Natural killer cell treated with Interleukin-12 subunit alpha and Interleukin-12 subunit beta and Interleukin-15 and Interleukin-18, amount 100 ng/mL, for 72 hours (primary cell): Measurements from ENCODE around the gene KANSL3. TPM values are rescaled to one million over a fixed set of nuclear protein-coding genes. Genes with fewer than 3 reads are reported as not detected.
A peak's percentile ranks its signal among the peaks of the same experiment; 100 is the strongest.

Source experiments
- ATAC-seq, 2 donors: fragments of 150-1000 bp; cut with Tn5 transposase in 1 of 2; sonication (Bioruptor Pico), chemical (Tn5 transposase) in 1 of 2; 2 replicates each; pipeline ENCODE4 v1.10.0; 2021
- DNase-seq: peaks from one replicate; pipeline ENCODE4 v3.0.0; 2022; ENCODE audit warnings: low spot score
- H3K27ac Mint-ChIP-seq, 2 donors: 1 replicate in 1 of 2; 2 replicates in 1 of 2; pipeline ENCODE4 v1.8.0; 2022; ENCODE audit warnings: mixed read lengths in 2 of 2, mild to moderate bottlenecking in 1 of 2, moderate library complexity in 1 of 2
- H3K27me3 Mint-ChIP-seq, 2 donors: 1 replicate in 1 of 2; 2 replicates in 1 of 2; pipeline ENCODE4 v1.8.0; 2022; ENCODE audit warnings: mixed read lengths in 2 of 2
- H3K36me3 Mint-ChIP-seq: one replicate; pipeline ENCODE4 v1.8.0; 2022; ENCODE audit warnings: mixed read lengths
- H3K4me1 Mint-ChIP-seq, 2 donors: 1 replicate in 1 of 2; 2 replicates in 1 of 2; pipeline ENCODE4 v1.8.0; 2022; ENCODE audit warnings: low read depth in 2 of 2, mixed read lengths in 2 of 2, mild to moderate bottlenecking in 1 of 2
- H3K4me3 Mint-ChIP-seq: one replicate; pipeline ENCODE4 v1.8.0; 2022; ENCODE audit warnings: mixed read lengths
- H3K9me3 Mint-ChIP-seq: 2 replicates; pipeline ENCODE4 v1.8.0; 2022; ENCODE audit warnings: mixed read lengths
- total RNA-seq, 2 donors: library from RNA; stranded (reverse); gene quantifications; one replicate each; pipeline ENCODE4 v1.2.3, GENCODE V29; 2022

The KANSL3 gene
- total RNA-seq, 2 donors from 2014 or later: 62.3 to 95.6 TPM

DNA sequence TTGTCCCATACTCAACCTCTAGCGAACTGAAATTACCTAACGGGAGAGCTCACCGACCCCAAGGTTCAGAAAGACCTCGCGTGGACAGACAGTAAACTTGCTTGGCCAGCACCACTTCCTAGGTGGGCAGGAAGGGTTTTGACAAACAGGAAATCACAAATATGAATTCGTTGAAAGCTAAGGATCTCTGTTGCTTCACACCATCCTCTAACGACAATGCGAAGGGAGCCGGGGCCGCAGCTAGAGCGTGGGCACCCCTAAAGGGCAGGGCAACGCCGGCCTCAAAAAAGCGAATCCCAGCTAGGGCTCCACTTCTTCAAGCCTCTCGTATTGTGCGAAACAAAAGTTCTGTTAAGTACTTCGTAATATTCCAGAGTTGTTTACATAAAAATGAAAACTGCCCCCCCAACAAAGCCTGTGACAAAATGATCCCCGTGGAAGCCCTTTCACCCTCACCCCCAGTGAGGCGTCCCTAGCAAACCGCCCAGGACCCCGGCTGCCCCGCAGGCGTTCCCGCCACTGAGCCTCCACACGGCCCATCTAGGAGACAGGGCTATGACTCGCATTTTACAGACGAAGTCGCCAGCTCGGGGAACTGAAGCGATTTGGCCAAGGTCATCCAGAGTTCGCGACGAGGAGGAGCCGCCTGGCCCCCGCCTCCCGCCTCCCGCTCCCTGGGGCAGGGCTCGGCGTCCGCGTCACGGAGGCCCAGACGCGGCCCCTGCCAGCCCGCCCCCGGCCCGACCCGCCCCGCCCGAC lies 548 bp downstream of the KANSL3 start:
- Mint-ChIP-seq H3K9me3 (no peaks in the 10 kb centered on the region), H3K4me3 (peak overlapping the region; percentile 99), H3K36me3 (peaks cover 14% of the 10 kb centered on the region), H3K27me3 (no peaks in the 10 kb centered on the region), H3K4me1 (peaks cover 31 to 38% of the 10 kb centered on the region in 2 donors), H3K27ac (peak overlapping the region; percentile 94 to 96)
- peak; percentile 84 for DNase-seq
- peak; percentile 90 to 92 for ATAC-seq

DNA sequence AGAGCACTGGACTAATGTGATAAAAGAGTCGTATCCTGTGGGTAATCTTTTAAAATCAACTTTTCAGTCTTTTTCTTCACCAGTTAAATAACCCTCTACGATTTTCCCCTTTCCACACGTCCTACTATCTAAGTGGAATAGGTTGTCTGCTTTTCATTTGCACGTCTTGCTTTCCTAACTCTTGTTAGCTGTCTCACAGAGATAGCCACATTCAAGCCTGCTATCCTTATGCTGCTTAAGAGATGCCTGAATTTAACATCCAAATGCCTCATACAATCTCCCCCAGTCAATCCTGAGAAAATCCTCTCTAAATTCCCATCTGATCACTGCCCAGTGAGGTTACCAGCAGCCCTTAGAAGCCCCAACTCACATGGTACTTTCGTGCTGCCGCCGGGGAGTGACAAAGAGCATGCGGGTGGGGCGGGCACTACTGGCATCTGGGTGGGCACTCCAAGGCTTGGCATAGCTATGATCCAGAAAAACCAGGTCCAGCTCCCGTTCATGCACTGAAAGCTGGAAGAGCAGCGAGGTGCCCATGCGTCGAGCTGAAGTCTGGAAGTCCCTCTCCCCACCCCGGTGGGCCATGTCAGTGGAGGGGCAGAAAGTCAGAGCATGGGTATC lies 1.5 kb downstream of the KANSL3 start:
- Mint-ChIP-seq H3K27me3 (no peaks in the 10 kb centered on the region), H3K27ac (peak overlapping the region; percentile 94 to 96), H3K36me3 (peaks cover 14% of the 10 kb centered on the region), H3K4me3 (peak overlapping the region; percentile 99), H3K9me3 (no peaks in the 10 kb centered on the region), H3K4me1 (peaks cover 33 to 38% of the 10 kb centered on the region in 2 donors)
- ATAC-seq: no peak
- DNase-seq: no peak

DNA sequence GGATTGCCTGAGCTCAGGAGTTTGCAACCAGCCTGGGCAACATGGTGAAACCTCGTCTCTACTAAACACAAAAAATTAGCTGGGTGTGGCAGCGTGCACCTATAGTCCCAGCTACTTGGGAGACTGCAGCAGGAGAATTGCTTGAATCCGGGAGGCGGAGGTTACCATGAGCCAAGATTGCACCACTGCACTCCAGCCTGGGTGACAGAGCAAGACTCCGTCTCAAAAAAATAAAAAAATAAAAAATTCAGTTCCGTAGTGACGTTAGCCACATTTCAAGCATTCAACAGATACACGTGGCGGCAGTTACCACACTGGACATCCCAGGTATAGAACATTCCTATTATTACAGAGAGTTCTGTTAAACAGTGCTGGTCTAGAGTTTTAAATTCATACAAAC lies 4.5 kb downstream of the KANSL3 start:
- H3K27me3 Mint-ChIP-seq: no peaks in the 10 kb centered on the region
- no peak overlapping the region for H3K27ac Mint-ChIP-seq
- H3K9me3 Mint-ChIP-seq: no peaks in the 10 kb centered on the region
- peaks cover 18% of the 10 kb centered on the region for H3K36me3 Mint-ChIP-seq
- ATAC-seq (no peak), DNase-seq (no peak)
- H3K4me3 Mint-ChIP-seq: no peak overlapping the region
- peaks cover 33 to 34% of the 10 kb centered on the region in 2 donors for H3K4me1 Mint-ChIP-seq

DNA sequence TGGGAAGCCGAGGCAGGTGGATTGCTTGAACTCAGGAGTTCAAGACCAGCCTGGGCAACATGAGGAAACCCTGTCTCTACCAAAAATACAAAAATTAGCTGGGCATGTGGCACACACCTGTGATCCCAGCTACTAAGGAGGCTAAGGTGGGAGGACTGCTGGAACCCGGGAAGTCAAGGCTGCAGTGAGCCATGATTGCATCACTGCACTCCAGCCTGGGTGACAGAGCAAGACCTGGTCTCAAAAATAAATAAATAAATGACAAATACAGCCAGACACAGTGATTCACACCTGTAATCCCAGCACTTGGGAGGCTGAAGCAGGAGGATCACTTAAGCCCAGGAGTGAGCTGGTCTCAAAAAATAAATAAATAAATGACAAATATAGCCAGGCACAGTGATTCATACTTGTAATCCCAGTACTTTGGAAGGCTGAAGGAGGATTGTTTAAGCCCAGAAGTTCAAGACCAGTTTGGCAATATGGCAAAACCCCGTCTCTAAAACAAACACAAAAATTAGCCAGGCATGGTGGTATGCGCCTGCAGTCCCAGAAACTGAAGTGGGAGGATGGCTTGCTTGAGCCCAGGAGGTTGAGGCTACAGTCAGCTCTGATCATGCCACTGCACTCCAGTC lies 6.2 kb downstream of the KANSL3 start:
- Mint-ChIP-seq H3K36me3 (peaks cover 22% of the 10 kb centered on the region), H3K27ac (no peak overlapping the region), H3K4me1 (peaks cover 29 to 33% of the 10 kb centered on the region in 2 donors), H3K27me3 (no peaks in the 10 kb centered on the region), H3K9me3 (no peaks in the 10 kb centered on the region), H3K4me3 (no peak overlapping the region)
- DNase-seq (no peak), ATAC-seq (no peak)

DNA sequence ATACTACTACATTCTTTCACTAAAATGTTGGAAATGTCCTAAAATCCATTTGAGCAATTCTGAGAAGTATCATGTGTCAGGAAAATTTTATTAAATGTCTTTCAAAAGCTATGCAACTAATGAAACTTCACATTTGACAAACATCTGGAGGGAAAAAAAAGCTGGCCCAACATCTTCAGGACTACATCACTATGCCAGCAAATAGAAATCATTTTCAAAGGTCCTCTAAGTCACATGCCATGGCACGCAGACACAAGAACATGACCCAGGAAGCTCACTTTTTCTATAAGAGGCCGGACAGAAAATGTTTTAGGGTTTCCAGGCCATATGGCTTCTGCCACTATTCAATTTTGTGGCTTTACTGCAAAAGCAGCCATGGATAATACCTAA lies 11.6 kb downstream of the KANSL3 start:
- Mint-ChIP-seq H3K36me3 (peaks cover 12% of the 10 kb centered on the region), H3K4me3 (no peak overlapping the region), H3K9me3 (no peaks in the 10 kb centered on the region), H3K27ac (no peak overlapping the region), H3K4me1 (peaks cover 11 to 16% of the 10 kb centered on the region in 2 donors), H3K27me3 (no peaks in the 10 kb centered on the region)
- no peak for ATAC-seq
- DNase-seq: no peak

DNA sequence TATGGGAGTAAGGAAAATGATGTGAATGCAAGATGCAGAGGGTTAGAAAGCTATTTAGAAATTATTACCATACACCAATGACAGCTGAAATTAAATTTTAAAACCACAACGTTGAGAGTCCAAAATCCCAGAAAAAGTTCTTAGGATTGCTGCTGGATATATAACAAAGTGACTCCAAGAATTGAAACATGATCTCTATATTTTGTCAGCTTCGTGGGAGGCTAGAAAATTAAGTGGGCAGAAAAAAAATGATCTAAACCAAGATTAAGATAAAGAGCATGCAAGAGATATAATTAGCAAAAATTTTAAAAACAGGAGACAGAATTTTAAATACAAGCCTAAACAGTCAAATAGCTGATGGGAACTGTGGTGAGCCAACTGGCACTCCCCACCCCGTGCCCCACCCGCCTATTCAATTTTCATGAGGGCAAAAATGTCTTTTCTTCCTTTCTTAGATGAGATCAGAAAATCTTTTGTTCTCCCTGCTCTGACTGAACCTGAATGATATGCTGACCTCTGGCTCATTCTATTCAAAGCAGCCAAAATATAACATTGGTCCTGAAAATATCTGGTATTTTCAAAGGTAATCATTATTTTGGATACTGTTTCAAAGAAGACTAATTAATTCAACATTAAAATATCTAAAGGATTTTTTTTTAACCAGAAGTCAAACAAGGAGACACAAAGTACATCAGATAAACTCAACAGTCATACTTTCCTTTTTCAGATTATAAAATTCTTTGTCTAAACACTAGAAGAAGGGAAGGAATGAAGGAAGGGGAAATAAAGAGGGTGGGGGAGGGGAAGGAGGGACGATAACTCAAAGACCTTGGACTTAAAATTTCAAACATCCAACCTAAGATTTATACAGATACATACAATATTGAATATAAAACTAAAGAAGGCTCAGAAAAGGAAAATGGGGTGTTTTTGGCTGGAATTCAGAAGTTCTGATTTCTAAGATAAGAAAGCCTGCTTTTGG lies 12.2 kb downstream of the KANSL3 start:
- Mint-ChIP-seq H3K36me3 (peaks cover 12% of the 10 kb centered on the region), H3K27ac (no peak overlapping the region), H3K4me1 (peaks cover 11 to 16% of the 10 kb centered on the region in 2 donors), H3K9me3 (no peaks in the 10 kb centered on the region), H3K4me3 (no peak overlapping the region), H3K27me3 (no peaks in the 10 kb centered on the region)
- no peak for DNase-seq
- ATAC-seq: no peak

DNA sequence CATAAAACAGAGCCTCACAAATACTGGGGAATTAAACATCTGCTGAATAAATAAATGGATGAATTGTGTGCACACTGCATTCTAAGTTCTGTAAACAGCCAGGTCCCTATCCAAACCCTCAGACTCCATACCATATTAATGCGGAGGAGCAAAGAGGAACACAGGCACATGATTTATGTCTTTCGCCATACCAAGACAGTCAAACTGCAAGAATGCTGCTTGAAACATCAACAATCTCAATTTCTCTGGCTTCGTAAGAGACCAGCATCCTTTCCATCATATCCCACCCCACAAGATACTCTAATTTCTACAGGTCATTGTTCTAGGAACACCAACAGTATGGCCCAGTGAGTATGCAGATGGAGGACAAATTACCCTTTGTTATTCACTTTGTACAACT lies 15.0 kb downstream of the KANSL3 start:
- peak overlapping the region; percentile 7 to 24 for H3K27ac Mint-ChIP-seq
- H3K9me3 Mint-ChIP-seq: no peaks in the 10 kb centered on the region
- no peaks in the 10 kb centered on the region for H3K27me3 Mint-ChIP-seq
- peaks cover 14% of the 10 kb centered on the region for H3K36me3 Mint-ChIP-seq
- ATAC-seq (no peak), DNase-seq (no peak)
- H3K4me3 Mint-ChIP-seq: no peak overlapping the region
- peaks cover 11 to 20% of the 10 kb centered on the region in 2 donors for H3K4me1 Mint-ChIP-seq

DNA sequence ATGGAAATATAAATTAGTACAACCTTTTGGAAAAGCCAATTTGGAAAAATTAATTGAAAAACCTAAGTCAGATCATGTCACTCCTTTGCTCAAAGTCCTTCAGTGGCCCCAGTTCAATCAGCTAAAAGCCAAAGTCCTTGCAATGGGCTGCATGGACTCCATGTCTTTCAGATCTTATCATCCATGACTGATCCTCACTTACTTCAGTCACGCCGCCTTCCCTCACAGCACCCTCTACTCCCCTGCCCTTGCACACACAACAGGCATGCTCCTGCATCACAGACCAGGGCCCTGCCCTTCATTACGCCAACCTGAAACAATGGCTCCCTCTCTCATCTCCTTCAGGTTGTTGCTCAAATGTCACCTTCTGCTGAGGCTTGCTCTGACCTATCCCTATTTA lies 15.6 kb downstream of the KANSL3 start:
- H3K36me3 Mint-ChIP-seq: peaks cover 10% of the 10 kb centered on the region
- peak overlapping the region; percentile 7 to 24 for H3K27ac Mint-ChIP-seq
- DNase-seq: no peak

DNA sequence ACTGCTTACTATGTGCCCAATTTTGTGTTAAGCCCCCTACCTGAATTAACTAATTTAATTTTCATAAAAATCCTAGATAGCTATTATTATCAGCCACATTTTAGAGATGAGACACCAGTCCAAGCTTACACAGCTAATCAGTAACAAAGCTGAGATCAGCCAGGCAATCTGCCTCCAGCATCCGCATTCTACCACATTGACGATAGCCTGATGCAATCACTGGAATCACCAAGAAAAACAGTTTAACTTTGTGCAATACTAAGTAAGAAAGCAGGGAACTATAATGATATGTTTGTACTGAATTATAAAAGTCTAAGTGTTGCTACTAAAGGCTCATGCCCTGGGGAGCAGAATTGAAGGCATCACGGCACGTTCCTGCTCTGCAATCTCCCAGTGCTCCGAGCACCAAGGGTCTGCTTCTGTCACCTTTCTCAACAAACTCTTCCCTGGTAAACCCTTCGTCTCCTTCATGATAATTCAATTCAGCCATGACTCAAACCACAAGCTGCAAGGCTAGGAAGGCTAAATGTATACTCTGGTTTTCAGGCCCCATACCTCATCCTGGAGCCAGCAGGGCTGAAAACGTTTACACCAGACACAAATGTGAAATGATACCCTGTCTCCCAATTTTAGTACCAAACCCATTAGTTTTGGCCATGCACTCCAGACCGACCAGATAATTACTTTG lies 19.4 kb downstream of the KANSL3 start:
- no peaks in the 10 kb centered on the region for H3K9me3 Mint-ChIP-seq
- H3K27ac Mint-ChIP-seq: peak overlapping the region; percentile 66 to 98
- ATAC-seq (no peak), DNase-seq (no peak)
- H3K36me3 Mint-ChIP-seq: peaks cover 20% of the 10 kb centered on the region
- H3K4me3 Mint-ChIP-seq: peak overlapping the region; percentile 16
- H3K4me1 Mint-ChIP-seq: peaks cover 30 to 32% of the 10 kb centered on the region in 2 donors
- no peaks in the 10 kb centered on the region for H3K27me3 Mint-ChIP-seq

More for the DNA sequence above, 15.6 kb downstream of the KANSL3 start:
- Mint-ChIP-seq H3K4me1 (peaks cover 11 to 19% of the 10 kb centered on the region in 2 donors), H3K4me3 (no peak overlapping the region), H3K27me3 (no peaks in the 10 kb centered on the region), H3K9me3 (no peaks in the 10 kb centered on the region)
- ATAC-seq: no peak

DNA sequence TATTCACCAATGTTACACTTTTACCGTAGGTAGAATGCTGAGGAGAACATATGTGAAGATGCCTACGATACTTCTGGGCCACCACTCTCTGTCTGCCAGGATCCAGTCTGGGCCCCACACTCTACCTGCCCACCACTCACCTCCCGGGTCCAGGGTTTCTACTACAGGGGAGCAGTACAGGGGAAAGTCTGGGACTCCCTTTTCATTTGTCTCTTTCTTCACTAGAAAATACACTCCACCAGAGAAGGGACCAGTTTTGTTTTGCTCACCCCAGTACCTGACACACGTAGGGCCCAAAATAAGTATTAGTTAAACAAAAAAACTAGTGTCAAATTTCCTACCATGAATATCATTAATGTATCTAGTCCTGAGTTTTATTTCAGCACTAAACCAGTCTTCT lies 21.1 kb downstream of the KANSL3 start:
- Mint-ChIP-seq H3K9me3 (no peaks in the 10 kb centered on the region), H3K4me1 (peaks cover 27 to 30% of the 10 kb centered on the region in 2 donors), H3K27ac (peak overlapping the region; percentile 98 to 100), H3K27me3 (no peaks in the 10 kb centered on the region), H3K4me3 (peak overlapping the region; percentile 81), H3K36me3 (peaks cover 30% of the 10 kb centered on the region)
- peak; percentile 28 to 54 for ATAC-seq
- no peak for DNase-seq

DNA sequence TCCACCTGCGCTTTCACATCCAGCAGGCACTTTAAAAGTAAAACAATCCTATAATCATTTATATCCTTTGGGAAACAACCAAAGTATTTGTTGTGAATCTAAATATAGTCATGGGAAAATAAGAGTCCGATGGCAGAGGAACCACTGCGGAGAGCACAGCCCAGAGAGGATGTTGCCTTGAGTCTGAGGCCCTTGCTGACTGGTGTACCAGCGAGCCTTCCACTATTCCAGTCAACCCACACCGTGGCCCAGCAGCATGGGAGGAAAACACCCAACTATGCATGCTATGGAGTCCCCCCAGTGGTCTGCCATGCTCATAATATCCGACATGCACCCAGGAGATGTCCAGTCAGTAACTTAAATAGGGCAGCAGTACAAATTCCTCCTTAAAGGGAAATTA lies 21.6 kb downstream of the KANSL3 start:
- Mint-ChIP-seq H3K27me3 (no peaks in the 10 kb centered on the region), H3K9me3 (no peaks in the 10 kb centered on the region), H3K4me1 (peaks cover 27 to 30% of the 10 kb centered on the region in 2 donors), H3K4me3 (peak overlapping the region; percentile 81), H3K27ac (peak overlapping the region; percentile 98 to 100), H3K36me3 (peaks cover 35% of the 10 kb centered on the region)
- DNase-seq (no peak), ATAC-seq (no peak)

DNA sequence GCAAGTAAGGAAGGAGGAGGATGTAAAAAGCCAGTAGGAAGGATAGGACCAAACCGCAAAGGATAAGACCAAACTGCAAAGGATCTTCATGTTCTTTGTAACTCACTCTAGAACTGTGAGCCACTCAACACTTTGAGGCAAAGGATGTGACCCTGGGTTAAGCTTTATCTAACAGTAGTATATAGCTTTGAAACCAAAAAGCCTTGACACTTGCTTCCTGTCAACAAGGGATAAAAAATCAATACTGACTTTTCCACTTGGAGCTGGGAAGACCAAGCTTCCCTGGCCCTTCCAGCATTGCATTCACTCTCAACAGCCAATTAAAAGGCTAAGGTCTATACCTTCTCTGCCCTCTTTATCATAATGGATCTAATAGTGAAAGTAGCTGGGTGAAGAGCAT lies 22.0 kb downstream of the KANSL3 start:
- H3K9me3 Mint-ChIP-seq: no peaks in the 10 kb centered on the region
- ATAC-seq (no peak), DNase-seq (no peak)
- peaks cover 27 to 30% of the 10 kb centered on the region in 2 donors for H3K4me1 Mint-ChIP-seq
- H3K27me3 Mint-ChIP-seq: no peaks in the 10 kb centered on the region
- peak overlapping the region; percentile 98 to 100 for H3K27ac Mint-ChIP-seq
- H3K36me3 Mint-ChIP-seq: peaks cover 37% of the 10 kb centered on the region
- H3K4me3 Mint-ChIP-seq: peak overlapping the region; percentile 81
